ENCODE measurements around the gene FYN.

DNA sequence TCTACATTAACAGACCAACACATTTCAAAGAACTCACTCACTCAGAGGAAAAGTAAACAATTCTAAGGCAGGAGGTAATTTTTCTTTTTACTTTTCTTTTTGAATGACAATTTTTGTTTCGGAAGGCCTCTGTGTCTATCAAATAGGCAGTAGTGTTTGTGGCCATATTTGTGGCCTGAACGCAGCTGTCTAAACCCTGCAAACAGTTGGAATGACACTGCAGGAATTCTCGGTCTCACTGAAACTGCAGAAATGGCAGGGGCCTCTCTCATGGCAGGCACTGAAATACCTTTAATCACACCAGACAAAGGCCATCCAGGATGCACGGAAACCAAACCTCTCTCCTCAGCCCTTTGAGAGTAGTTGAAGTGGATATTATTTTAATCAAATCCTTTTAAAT, 30.4 kb downstream of the FYN start:
- TF ChIP-seq POLR2A (IDR thresholded peaks at IDR 0.05; ENCODE audit: low read depth, low read length) (no peak), POU2F2 (IDR thresholded peaks at IDR 0.05; ENCODE audit: low read depth, low read length) (no peak), POLR2AphosphoS5 (IDR thresholded peaks at IDR 0.05; ENCODE audit: low read depth, low read length) (no peak), SPI1 (IDR thresholded peaks at IDR 0.05; ENCODE audit: low read depth, low read length) (no peak), TAF1 (IDR thresholded peaks at IDR 0.05; ENCODE audit: low read depth, low read length) (no peak), PAX5 (IDR thresholded peaks at IDR 0.05; ENCODE audit: insufficient read depth, low read length, severe bottlenecking) (no peak)

Measured in GM12891 (cell line).